NOMO-1 treated with DMSO at 0.1 percent for 48 hours (cell line): ENCODE data around the gene EPB41L5.
"Not testable (repeated sequence)": the region's sequence is repeated elsewhere in the genome, so short reads cannot be mapped to it uniquely, and the experiment has no call there.

Source experiments
- DNase-seq: peaks from one replicate; lab custom pipeline; 2025; ENCODE audit not compliant: unreplicated experiment; lab: John Stamatoyannopoulos, UW

The EPB41L5 gene

DNA sequence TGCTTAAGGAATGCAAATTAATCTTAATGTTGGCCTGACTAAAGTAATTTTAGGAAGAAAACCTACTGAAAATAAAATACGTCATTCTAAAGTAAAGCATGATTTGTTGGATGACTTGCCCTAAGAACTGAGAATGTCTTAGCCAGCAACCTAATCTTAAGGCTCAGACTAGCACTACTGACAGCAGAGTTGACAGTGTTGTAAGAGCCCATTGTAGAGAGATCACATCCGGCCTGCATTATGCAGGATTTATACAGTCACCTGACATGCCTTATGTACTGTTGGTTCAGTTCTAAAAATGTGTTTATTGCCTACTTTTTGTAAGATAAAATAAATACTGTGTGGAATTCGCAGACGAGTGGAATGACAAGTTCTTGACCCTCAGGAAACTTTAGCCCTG is 128.0 kb downstream of the EPB41L5 start:
- no peak for DNase-seq

GRCh38 chr2:120141300-120142069 is 128.6 kb downstream of the EPB41L5 start:
- DNase-seq: no peak

GRCh38 chr2:120142528-120143219 is 129.8 kb downstream of the EPB41L5 start:
- DNase-seq: peak; percentile 16

DNA sequence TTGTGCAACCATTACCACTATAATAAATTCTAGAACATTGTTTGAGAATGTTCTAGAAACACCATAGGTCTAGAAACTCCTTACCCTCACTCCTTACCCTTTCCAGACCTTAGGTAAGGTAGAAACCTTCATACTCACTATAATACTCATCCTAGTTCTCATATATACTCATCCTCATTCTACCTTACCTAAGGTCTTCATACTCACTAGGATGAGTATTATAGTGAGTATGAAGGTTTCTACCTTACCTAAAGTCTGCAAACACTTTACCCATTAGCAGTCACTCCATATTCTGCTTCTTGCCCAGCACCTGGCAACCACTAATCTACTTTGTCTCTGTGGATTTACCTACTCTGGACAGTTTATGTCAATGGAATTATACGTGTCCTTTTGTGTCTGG is 135.4 kb downstream of the EPB41L5 start:
- no peak for DNase-seq

- no peak for DNase-seq
Observed at GRCh38 chr2:120148669-120149068, 135.8 kb downstream of the EPB41L5 start.

DNA sequence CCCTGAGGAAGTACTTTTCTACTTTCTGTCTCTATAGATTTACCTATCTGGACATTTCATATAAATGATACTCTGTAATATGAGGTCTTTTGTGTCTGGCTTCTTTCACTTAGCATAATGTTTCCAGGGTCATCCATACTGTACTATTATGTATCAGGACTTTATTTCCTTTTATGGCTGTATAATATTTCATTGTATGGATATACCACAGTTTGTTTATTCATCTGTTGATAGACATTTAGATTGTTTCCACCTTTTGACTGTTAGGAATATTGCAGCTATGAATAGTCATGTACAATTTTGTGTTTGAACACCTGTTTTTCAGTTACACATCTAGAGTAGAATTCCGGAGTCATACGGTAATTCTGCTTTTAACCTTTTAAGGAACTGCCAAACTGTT is 136.5 kb downstream of the EPB41L5 start:
- no peak for DNase-seq

- DNase-seq: no peak
Observed at GRCh38 chr2:120150040-120150482, 137.2 kb downstream of the EPB41L5 start.

DNA sequence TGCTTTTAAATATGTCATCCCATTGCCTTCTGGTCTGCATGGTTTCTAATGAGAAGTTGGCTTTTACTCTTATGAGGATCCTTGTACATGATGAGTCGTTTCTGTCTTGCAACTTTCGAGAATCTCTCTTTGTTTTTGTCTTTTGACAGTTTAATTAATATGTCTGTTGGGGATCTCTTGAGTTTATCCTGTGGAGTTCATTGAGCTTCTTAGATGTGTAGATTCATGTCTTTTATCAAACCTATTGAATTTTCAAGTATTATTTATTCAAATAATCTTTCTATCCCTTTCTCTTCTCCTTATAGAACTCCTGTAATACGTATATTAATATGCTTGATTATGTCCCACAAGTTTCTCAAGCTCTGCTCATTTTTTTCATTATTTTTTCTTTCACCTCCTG is 142.4 kb downstream of the EPB41L5 start:
- DNase-seq: no peak

DNA sequence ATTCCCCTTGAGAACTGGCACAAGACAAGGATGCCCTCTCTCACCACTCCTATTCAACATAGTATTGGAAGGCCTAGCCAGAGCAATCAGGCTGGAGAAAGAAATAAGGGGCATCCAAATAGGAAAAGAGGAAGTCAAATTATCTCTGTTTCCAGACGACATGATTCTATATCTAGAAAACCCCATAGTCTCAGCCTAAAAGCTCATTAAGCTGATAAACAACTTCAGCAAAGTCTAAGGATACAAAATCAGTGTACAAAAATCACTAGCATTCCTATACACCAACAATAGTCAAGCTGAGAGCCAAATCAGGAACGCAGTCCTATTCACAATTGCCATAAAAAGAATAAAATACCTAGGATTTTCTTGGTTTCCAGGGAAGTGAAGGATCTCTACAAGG is 145.8 kb downstream of the EPB41L5 start:
- not testable (repeated sequence) for DNase-seq

DNA sequence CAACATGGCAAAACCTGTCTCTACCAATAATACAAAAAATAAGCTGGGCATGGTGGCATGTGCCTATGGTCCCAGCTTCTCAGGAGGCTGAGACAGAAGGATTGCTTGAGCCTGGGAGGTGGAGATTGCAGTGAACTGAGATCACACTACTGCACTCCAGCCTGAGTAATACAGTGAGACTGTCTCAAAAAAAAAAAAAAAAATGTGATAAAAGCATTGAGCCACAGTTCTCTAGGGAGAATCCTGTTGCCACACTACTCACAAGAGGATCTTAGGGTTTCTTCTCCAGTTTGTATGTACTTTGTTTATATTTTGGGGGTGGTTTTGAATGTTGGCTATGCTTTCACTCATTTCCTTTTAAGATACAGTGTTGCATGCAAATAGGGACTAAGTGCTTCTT is 148.3 kb downstream of the EPB41L5 start:
- no peak for DNase-seq

GRCh38 chr2:120162716-120163115 is 149.8 kb downstream of the EPB41L5 start:
- no peak for DNase-seq

DNA sequence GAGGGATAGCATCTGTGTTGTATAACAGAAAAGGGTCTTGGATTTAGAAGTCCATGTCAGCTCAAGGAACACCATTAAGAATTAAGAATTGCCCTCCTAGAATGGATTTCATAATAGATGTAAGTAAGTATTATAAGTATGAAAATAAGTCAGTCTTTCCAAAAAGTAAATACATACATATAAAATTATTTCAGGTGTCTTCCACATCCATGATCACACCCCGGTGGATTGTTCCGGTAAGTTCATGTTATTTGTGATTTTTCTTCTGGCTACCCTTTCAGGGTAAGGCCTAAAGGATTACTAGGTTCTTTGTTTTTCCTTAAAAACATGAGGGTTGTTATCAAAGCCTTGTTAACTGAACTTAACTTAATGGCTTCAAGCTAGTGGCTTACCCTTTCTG is 154.4 kb downstream of the EPB41L5 start:
- DNase-seq: no peak

- no peak for DNase-seq
Observed at GRCh38 chr2:120169020-120169419, 156.1 kb downstream of the EPB41L5 start.

- DNase-seq: peak; percentile 46
Observed at GRCh38 chr2:120174963-120175581, 162.2 kb downstream of the EPB41L5 start.

GRCh38 chr2:120176526-120176925 is 163.6 kb downstream of the EPB41L5 start:
- DNase-seq: no peak

GRCh38 chr2:120177001-120177621 is 164.2 kb downstream of the EPB41L5 start:
- DNase-seq: peak; percentile 87

GRCh38 chr2:120177973-120178372 is 165.1 kb downstream of the EPB41L5 start:
- no peak for DNase-seq

- no peak for DNase-seq
Observed at GRCh38 chr2:120179396-120179795, 166.5 kb downstream of the EPB41L5 start.

DNA sequence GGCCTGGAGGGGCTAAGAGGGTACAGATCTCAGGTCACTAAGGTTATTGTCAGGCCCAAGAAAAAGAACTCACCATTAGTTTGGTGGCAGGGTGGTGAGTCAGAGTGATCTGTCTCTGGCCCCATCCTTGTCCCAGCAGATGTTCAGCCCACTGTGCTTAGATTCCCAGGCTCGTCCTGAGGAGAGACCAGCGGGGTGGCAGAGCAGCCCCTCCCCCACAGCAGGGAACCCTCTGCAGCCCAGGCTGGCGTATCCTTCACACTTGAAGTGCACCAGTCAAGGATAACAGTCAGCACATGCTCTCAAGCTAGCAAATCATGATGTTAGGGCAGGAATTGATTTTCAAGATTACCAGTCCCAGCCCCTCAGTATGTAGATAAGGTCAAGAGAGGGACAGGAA is 167.2 kb downstream of the EPB41L5 start:
- no peak for DNase-seq

GRCh38 chr2:120182019-120182560 is 169.2 kb downstream of the EPB41L5 start:
- DNase-seq: no peak

- DNase-seq: no peak
Observed at GRCh38 chr2:120189189-120189588, 176.3 kb downstream of the EPB41L5 start.
